Middle frontal gyrus (tissue), 1 donor: ENCODE measurements around the gene SNAP47.

Experiments used
- DNase-seq: peaks from one replicate; pipeline ENCODE4 v3.0.0-alpha.2; 2015; ENCODE audit warnings: low spot score; ENCODE audit errors: extremely low spot score

Gene SNAP47

DNA sequence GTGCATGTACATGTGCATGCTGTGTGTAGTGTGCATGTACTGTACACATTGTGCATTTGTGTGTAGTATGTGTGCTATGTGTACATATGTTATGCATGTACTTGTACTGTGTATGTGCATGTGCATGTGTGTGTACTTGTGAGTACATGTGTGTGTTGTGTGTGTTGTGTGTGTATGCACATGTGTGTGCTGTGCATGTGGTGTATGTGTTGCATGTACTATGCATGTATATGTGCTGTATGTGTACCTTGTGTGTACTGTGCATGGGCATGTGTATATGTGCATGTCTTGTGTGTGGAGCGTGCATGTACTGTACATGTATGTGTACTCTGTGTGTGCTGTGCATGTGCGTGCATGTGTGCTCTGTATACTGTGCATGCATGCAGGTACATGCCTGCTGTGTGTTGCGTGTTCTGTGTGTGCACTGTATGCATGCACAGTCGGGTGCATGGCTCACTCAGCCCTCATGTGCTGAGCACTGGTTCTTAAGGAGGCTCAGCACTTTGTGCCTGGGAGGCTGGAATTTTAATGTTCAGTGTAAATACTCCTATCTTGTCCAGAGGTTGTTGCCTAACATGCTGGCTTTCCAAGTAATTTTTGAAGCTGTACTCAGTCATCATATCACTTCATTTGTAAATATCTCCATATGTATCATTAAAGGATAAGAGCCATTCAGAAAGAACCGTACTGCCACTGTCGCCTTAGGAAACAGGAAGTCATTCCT is 32.3 kb downstream of the SNAP47 start:
- DNase-seq = no peak

DNA sequence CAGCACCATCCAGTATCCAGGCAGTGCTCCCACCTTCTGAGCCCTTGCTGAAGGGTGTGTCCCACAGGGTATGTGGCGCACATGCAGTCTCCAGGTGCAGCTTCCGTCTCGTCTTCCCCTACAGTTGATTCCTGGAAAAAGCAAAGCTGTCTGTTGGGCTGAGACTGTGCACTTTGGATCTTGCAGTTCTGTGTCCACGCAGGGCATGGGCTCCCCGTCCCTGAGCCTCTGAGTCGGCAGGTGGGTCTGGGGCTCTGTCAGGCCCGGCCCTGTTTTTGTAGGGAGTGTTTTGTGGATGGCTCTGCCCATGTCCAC is 32.8 kb downstream of the SNAP47 start:
- no peak for DNase-seq

DNA sequence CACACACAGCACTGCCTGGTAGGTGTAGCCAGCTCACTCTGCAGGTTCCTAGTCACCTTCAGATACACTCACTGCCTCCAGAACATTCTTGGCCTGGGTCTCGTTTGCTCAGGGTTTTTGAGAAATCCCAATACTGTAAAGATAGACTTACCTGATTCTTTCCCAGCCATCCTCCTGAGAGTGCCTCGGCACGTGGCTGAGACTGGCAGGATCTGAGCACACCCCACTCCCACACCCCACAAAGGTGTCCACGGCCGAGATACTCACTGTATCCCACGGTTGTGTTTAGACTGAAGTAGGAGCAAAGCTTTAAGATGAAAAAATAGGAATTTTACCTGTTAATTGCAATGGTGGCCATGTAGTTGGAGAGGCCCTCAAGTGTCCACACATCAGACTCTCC is 33.4 kb downstream of the SNAP47 start:
- DNase-seq = no peak

DNA sequence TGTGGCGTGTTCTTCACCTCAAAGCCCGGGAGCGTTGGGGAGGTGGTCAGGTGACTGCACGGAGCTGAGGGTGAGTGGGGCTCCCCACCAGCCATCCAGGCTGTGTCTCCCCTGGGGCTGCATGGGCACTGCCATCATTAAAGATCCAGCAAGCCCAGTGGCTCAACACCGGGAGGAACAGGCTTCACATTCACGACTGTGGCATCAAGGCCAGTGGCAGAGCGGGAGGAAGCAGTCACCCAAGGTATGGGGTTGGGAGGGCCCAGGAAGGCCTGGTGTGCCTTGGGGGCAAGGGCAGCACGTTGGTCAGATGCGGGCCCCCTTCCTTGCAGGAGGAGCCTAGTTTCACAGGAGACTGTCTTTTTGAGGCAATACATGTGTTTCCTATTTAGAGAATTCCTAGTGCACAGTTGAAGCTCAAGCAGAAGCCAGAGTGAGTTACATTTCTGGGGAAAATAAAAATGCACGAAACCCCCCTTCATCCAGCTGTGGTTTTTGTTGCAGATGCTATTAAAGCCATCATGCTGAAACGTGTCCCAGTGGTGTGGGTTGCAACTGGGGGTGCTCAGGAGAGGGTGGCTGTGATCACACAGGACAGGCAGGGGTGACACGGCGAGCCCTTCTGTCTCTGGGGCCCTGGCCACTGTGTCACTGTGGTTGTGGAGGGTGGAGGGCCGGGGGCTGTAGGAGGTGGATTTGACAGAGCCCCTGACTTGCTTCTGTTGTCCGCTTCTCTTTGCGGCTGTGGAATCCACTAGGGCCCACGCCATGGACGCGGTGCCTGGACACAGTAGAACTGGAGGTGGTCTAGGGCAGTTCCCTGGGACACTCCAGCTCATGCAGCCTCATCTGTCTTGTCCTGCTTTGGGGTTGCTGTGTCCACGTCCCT is 34.1 kb downstream of the SNAP47 start:
- no peak for DNase-seq

DNA sequence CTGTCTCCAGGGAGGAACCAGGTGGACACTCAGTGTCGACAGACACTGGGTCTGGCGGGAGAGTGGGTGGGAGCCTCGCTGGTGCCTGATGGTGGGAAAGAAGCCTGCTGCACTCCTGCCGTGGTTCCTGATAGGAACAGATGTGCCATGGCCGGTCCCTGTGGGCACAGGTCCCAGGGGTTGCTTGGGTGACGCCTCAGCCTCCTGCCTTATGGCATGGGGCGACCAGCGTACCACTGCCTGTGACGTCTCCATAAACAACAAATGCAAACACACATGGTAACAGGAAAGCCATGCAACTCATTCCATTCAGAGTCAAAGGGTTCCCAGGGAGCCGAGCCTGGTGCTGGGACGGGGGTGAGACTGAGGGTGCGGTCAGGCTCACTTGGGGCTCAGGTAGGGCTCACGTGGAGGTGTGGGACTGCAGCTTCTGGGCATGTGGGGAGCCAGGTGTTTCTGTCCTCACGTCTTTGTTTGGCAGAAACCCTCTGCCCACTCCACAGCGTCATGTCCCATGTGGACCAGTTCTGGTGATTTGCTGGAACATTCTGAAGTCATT is 34.8 kb downstream of the SNAP47 start:
- DNase-seq = no peak

DNA sequence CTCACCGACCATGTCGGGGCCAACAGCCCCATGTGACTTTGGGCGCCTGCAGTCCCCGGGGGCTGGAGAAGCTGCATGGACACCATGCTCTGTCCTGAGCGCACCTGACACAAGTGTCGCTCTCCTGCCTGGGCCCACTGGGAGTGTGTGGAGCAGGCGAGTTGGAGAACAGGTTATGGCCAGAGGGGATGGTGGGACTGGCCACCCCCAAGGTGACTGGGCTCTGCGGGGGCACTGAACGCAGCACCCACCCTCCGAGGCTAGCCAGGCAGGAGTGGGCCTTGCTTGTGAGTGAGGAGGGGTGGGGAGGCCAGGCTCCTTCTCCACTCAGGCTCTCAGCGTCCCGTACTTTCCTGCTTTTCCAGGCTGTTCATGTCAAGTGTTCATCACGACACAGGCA is 35.6 kb downstream of the SNAP47 start:
- no peak for DNase-seq

DNA sequence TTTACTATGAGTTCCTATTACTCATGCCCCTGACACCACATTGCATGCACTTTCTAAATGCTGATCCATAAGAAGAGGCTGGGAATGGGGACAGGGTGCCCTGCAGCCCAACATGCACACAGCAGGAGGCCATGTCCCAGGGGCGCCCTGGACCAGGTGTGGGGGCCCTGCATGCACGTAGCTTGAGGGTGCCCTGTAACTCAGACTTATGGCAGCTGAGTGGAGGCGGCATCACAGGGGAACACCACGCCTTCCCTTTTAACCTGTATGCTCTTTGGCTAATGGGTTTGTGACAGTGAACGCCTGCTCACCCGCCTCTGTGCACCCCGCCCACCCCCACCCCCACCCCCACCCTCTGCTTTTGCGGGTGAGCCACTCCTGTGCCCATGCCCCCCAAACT is 36.1 kb downstream of the SNAP47 start:
- no peak for DNase-seq

DNA sequence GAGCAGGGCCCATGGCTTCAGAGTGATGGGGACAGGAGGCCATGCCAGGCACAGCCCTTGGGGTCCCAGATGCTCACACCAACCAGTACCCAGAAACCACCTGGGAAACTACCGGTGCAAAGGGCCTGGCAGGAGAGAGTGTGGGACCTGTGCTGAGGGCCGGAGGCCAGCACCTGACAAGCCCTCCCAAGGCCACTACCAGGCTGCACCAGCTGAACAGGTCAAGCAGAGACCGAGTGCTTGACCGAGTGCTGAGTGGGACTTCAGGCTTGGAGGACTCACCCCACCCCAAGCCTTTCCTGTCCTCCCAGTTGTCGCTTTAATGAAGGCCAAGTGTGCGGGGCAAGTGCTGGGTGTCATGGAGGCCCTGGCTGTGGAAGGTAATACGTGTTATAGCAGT is 36.5 kb downstream of the SNAP47 start:
- no peak for DNase-seq

DNA sequence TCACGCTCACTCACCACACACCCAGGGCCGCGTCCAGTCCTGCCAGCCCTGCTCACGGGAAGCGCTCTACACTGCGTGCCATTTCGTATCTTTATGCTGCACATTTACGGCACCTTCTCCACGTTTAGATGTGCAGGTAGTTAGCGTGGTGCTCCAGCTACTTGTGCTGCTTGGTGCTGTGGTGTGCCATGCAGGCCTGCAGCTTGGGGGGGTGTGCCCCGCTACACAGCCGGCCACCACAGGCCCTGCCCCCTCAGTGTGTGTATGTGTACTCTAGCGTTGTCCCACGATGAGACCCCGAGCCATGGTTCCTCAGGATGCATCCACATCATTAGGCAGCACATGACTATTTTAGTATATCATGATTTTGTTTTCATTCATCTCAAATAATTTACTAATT is 38.3 kb downstream of the SNAP47 start:
- DNase-seq = no peak

DNA sequence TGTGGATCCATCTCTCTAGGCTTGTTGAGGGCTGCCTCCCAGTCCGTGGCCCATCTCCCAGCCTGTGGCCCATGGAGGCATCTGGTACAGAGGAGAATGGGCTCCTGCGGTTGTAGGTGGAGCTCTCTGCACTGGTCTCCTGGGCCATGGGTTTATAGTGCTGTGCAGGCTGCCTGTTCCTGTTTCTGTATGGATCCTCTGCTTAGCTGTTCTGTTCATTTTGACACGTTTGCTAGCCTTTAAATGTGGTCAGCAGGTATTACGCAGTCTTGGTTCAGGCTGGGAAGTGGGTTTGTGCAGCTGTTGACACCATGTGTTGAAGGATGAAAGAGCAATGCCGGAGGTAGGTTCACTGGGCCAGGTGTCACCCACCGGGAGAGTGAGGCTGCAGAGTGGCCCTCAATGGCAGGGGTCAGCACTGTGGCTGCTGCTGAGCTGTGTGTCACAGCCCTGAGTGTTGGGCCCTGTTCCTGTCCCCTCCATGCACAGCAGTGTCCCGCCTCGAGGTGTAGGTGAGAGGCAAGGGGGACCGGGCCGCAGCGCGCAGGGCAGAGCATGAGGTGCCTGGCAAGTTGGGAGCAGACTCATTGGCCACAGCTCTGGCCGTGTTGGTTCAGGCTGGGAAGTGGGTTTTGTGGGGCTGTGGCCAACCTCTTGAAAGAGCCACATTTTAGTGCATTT is 39.0 kb downstream of the SNAP47 start:
- DNase-seq = no peak

DNA sequence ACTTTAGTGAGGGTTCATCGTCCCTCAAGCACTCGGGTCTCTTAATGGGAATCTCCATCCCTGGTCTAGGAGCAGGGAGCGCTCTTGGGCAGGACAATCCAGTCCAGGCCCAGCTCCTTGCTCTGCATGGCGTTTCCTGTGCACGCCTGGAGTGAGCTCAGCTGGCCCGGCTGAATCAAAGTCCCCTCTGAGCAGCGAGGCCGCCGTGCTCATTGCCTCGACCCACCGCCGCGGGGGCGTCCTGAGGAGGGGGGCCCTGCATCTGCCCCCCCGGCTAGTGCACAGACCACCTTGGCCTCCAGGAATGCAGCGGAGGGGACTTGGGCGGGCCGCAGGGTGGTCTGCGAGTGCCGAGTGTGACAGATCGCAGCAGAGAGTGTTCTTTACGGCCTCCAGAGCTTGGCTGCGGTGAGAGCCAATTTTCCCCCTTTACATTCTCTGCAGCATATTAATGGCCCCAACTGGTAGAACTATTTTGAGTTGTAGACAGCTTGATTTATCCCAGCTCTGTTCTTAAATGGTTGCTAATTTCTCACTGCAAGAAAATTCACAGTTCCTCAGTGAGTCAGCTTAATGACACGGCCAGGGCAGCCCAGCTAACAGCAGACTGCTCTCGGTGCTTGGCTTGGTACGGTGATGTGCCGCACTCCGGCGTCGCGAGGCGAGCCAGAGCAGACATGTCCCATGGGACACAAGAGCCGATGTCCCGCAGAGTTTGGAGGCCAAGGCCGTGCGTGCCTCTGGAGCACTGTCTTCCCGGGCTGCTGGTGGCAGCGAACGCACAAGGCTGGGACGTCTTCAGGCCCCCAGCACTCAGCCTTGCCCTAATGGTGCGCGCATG is 39.8 kb downstream of the SNAP47 start:
- no peak for DNase-seq

DNA sequence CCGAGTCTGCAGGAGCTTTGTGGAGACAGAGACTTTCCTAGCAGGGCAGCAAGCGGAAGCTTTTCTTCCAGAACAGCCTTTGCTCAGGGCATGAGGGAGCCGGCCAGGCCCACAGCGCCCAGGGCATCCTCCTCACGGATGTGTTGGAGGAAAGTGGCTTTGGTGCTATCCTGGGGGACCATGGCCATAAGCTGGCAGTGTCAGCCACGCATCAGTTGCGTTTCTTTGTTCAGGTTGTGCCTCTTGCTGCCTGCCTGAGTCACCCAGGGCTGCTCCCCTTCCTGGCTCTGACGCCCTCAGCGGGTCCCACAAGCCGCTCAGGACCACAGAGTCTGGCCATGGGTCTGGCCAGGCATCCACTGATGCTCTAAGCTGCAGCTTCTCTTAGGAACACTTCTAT is 40.6 kb downstream of the SNAP47 start:
- no peak for DNase-seq

DNA sequence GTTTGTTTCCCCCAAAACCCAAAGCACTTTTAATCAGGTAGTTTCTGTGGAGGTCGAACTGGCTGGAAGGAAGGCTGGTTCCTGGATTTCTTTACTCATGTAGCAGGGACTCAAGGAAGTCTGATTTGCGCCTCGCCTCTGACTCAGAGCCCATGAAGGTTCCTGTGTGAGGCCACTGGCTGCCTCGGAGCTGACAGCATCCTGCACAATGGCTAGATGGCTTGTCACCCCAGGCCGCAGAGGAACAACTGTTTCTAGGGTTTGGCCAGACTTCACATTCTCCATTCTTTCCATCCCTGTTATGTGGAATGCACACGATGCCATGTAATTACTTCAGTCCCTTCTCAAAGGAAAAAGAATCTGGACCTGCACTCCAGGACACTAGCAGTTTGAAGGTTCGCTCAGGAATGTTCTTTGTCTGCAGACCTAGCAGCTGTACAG is 41.1 kb downstream of the SNAP47 start:
- DNase-seq = no peak

DNA sequence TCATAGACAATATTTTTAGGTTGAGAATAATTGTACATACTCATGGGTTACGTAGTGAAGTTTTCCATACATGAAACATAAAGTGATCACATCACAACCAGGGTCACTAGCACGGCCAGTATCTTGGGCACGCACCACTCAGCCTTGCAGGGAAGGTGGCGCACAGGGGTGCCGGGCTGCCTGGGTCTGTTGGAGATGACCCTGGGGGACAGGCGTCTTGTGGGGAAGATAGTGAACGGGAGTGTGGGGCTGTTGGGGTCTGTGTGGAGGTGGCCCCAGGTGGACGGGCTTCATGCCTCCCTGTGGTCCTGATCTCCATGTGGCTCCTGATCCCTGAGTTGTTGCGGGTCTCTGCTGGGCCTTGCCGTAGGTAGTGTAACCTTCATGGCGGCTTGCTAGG is 41.9 kb downstream of the SNAP47 start:
- no peak for DNase-seq

DNA sequence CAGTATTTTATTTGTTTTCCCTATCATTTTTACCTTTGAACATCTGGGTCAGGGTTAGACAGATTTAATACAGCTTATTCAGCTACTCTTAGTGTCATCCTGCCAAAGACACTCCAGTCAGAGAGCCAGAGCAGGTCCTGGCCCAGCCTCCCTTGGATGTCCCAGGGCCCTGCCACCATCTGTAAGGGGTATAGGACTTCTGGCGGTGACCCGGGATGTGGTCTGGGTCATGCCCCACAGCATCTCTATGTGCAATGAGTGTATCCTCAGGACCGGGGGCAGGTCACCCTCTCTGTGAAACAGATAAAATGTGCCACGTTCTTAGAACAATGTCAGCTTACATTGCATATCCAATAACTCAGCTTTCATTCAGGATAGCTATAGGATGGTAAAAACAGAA is 42.4 kb downstream of the SNAP47 start:
- no peak for DNase-seq

DNA sequence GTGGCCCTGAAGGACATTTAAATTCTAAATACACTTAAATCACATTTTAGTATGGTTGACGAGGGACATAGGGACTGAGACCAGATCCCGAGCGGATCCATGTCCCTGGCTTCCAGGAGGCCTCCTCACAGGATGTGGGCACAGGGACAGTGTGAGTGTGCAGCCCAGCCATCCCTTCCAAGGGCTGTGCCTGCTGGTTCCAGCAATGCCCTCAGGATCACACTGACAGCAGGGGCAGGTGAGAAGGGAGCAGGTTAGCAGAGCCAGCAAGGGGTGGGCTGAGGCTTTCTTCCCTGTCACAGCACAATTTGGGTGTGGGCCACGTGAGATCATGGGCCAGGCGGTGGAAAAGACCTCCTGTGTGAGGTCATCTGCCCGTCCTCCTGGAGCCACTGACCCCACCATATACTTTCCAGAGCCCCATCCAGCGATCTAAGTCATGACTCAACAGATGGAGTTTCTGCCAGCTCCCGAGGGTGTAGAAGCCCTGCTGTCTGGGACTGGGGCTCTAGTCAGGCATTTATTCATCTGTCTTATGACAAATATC is 43.2 kb downstream of the SNAP47 start:
- no peak for DNase-seq

DNA sequence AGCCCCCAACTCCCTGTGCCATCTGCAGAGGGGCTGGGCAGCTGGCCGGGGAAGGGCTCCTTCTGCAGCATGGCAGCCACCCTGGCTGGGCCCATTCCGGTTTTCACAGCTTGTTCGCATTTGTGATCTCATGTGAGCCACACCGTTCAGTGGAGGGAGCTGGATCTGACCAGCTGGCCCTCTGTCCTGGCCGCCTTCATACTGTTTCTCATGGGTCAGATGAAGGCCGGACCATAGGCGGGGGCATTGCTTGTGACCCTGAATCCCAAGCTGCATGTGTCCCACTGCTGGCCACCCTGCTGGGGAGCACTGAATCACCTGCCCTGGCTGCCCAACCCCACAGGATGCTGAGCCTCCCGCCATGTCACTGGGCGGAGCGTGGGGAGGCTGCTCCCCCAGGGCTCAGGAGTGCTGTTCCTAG is 43.8 kb downstream of the SNAP47 start:
- no peak for DNase-seq

DNA sequence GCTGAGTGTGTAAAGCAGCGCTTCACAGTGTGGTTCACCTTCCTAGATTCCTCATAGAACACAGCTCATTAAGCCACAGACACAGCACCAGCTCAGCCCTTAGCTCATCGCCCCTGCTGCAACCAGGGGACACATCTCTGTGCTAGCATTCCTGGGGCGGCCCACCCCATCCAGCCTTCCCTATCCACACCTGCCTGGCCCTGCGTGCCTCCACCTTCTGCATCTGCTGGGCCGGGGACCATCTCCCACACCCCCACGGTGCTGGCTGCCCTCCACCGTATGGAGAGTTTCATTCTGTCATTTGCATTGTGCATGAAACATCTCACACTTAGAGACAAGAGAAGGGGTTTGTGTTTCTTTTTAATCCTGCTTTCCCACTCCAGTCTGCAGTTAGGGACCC is 44.5 kb downstream of the SNAP47 start:
- no peak for DNase-seq

DNA sequence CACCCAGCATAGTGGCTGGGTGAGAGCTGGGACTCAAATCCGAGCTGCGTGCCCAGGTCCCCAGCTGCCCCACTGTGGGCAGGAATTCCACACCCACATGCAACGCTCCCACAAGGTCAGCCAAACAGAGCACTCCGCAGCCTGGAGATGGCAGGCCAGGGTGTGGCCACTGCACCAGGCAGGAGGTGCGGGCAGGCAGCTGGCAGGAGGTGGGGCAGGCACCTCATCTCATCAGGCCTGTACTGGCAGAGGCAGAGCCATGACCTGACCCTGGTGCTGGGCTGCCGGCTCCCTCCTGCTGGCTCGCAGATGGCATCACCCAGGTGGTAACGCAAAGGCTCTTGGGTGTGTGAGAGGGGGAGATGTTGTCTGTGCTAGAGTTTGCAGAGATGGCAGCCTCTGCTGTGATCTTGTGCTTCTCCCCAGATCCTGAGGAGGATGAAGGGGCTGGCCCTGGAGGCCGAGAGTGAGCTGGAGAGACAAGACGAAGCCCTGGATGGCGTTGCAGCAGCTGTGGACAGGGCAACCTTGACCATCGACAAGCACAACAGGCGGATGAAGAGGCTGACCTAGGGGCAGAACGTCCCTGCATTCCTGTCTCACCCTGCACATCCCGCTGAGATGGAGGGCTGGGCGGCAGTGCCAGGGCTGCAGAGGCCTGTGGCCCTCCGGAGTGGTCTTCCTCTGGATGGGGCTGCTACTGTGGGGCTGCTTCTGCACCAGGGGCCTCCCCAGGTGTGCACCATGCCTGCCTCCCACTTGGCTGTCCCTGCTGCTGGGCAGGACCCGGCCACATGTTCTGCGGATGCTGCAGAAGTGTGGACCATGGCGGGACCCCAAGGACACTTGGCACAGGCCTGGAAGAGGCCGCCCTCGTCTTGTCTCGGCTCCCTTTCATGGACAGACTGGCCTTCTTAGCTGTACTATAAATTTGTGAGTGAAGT is 45.1 kb downstream of the SNAP47 start:
- DNase-seq = no peak
